Measurements from ENCODE around the gene IGSF21. TPM values are rescaled to one million over a fixed set of nuclear protein-coding genes. Genes with fewer than 3 reads are reported as not detected.

The IGSF21 gene
- total and polyA plus RNA-seq, 2 of the 8 experiments (the other 6 are each of a cell fraction or from before 2014, with no cell fraction given): 22.5 to 28.5 TPM

DNA sequence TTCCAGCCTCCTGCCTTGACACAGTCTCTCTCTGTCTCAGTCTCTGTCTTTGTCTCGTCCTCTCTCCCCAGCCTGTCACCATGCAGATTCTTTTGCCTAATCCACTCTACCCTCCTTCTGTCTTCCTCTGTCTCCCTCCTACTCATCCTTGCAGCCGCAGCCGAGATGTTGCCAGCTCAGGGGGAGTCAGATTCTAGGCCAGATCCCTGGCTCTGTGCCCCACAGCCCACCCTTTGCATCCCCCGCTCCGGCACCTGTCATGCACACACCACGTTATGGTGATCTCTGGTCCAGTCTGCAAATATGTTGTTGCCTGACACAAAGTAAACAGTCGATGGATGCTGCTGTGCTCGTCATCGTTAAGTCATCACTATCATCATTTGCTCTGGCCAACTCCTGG, 35.5 kb upstream of the IGSF21 start:
- no peak overlapping the region for H2BK120ac ChIP-seq (replicated peaks; ENCODE audit: low read depth, low read length)
- no peak overlapping the region for H4K91ac ChIP-seq (replicated peaks; ENCODE audit: insufficient read length, low read length)
- H2BK12ac ChIP-seq (ENCODE audit: low read depth, low read length): no peak overlapping the region
- H3K79me1 ChIP-seq (ENCODE audit: low read depth, low read length): no peaks in the 10 kb centered on the region
- H3K23ac ChIP-seq (ENCODE audit: insufficient read length): no peak overlapping the region
- FAIRE-seq: no peak
- H3K23me2 ChIP-seq (ENCODE audit: low read depth, low read length): no peaks in the 10 kb centered on the region
- H3K36me3 ChIP-seq (ENCODE audit: control insufficient read depth in 2 of 4, insufficient read depth in 4 of 4, low read length in 3 of 4): no peaks in the 10 kb centered on the region
- no peak overlapping the region for H2AK5ac ChIP-seq (ENCODE audit: low read depth, low read length)
- no peaks in the 10 kb centered on the region for H3K4me1 ChIP-seq (replicated peaks in 1 of 4; ENCODE audit: control insufficient read depth in 3 of 4, insufficient read depth in 4 of 4, low read length in 3 of 4)
- TF ChIP-seq ATF2 (IDR thresholded peaks at IDR 0.05; ENCODE audit: low read length) (no peak), CREB1 (IDR thresholded peaks at IDR 0.05) (no peak), GTF2F1 (IDR thresholded peaks at IDR 0.05; ENCODE audit: borderline replicate concordance, low read depth, low read length) (no peak), RXRA (IDR thresholded peaks at IDR 0.05; ENCODE audit: insufficient read depth, low read depth, low read length) (no peak)
- TF ChIP-seq, protein P1, sequence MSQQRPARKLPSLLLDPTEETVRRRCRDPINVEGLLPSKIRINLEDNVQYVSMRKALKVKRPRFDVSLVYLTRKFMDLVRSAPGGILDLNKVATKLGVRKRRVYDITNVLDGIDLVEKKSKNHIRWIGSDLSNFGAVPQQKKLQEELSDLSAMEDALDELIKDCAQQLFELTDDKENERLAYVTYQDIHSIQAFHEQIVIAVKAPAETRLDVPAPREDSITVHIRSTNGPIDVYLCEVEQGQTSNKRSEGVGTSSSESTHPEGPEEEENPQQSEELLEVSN (IDR thresholded peaks at IDR 0.05): no peak
- H3K4me3 ChIP-seq (ENCODE audit: extremely low read depth in 1 of 4, insufficient read depth in 2 of 4, low read depth in 3 of 4, low read length in 4 of 4): no peak overlapping the region
- CTCF ChIA-PET (ENCODE audit: partially characterized antibody): interaction anchor here (1.0 to 1.3 kb wide), 2 partner anchors 10 to 28 kb away, joined by 5 to 6 read pairs; no protein-coding TSS in a partner anchor
- no peak overlapping the region for H4K5ac ChIP-seq (ENCODE audit: insufficient read length, low read depth, low read length)
- H3K27me3 ChIP-seq (replicated peaks in 1 of 4; ENCODE audit: control insufficient read depth in 3 of 4, extremely low read depth in 1 of 4, insufficient read depth in 3 of 4, low read length in 3 of 4): peaks cover 0 to 3% (median 0%) of the 10 kb centered on the region in 4 experiments; a peak in 1 of 7 replicates
- H3K18ac ChIP-seq (ENCODE audit: extremely low read depth, low read length): no peak overlapping the region
- H2AFZ ChIP-seq (ENCODE audit: low read length): no peak overlapping the region
- no peak overlapping the region for H2BK15ac ChIP-seq (ENCODE audit: low read length)
- H3K79me2 ChIP-seq (ENCODE audit: control insufficient read depth in 1 of 2, insufficient read depth in 2 of 2, low read length in 2 of 2): no peaks in the 10 kb centered on the region
- no peaks in the 10 kb centered on the region for H4K20me1 ChIP-seq (replicated peaks in 1 of 2; ENCODE audit: control insufficient read depth in 1 of 2, insufficient read depth in 2 of 2, low read length in 2 of 2)
- H3K27ac ChIP-seq (ENCODE audit: low read depth, low read length): no peak overlapping the region
- no peaks in the 10 kb centered on the region for H3K9me3 ChIP-seq (ENCODE audit: insufficient read depth in 2 of 2, low read depth in 1 of 2, low read length in 1 of 2)
- WGBS, 2 experiments (ENCODE audit: extremely low coverage in 1 of 2, insufficient coverage in 1 of 2, insufficient read length in 1 of 2, insufficient replicate concordance in 2 of 2, low coverage in 1 of 2, low lambda C conversion rate in 2 of 2, missing lambda C conversion rate in 1 of 2): 92% methylated on average over 9 of the region's 9 CpGs; no CpG with 5 or more reads in 1 of the 2 experiments
- POLR2A ChIA-PET (ENCODE audit: partially characterized antibody): no interaction called here
- H3K9ac ChIP-seq (replicated peaks in 1 of 4; ENCODE audit: extremely low read depth in 1 of 4, low read depth in 3 of 4, low read length in 3 of 4): no peak overlapping the region
- no peak overlapping the region for H4K8ac ChIP-seq (ENCODE audit: extremely low read depth, insufficient read depth, low read length)
- no peak overlapping the region for H3K56ac ChIP-seq (replicated peaks; ENCODE audit: insufficient read length, low read depth, low read length)
- no peak overlapping the region for H3K4me2 ChIP-seq (ENCODE audit: insufficient read depth in 1 of 2, low read depth in 2 of 2, low read length in 2 of 2)
- no peak for DNase-seq (ENCODE audit: low read depth in 1 of 2, low spot score in 2 of 2)
- no peak overlapping the region for H3K14ac ChIP-seq (ENCODE audit: insufficient read length)
- H2BK5ac ChIP-seq (ENCODE audit: low read depth, low read length): no peak overlapping the region
- no peak overlapping the region for H3K4ac ChIP-seq (replicated peaks; ENCODE audit: insufficient read length, low read depth, low read length)
- no peak overlapping the region for H2BK20ac ChIP-seq (ENCODE audit: low read length)
